A549 (cell line): ENCODE data around the gene BCAT1. TPM values are rescaled to one million over a fixed set of nuclear protein-coding genes. Genes with fewer than 3 reads are reported as not detected.

ENCODE experiments used
- ATAC-seq, 2 experiments: fragments of 200-7000 bp in 1 of 2; fragments of >200 bp in 1 of 2; cut with Nextera tagmentation in 1 of 2; cut with Tn5 transposase in 1 of 2; 3 replicates each; pipeline versions ENCODE4 v1.8.0 to v1.9.1; 2018 to 2020; ENCODE audit warnings: mild to moderate bottlenecking in 1 of 2, moderate library complexity in 1 of 2
- CTCF ChIA-PET: fragments of 300-600 bp; sonication (Branson Sonifier 250); formaldehyde crosslinking; extraction: SDS; loops from one replicate; lab custom pipeline; 2021; ENCODE audit warnings: antibody characterized with exemption, inconsistent platforms; lab: Yijun Ruan, JAX
- POLR2A ChIA-PET: fragments of 350-600 bp; formaldehyde crosslinking; extraction: SDS; loops from one replicate; lab custom pipeline; 2021; ENCODE audit warnings: antibody characterized with exemption, inconsistent platforms; lab: Yijun Ruan, JAX
- DNase-seq, 2 experiments: peaks; one replicate each; pipeline versions ENCODE4 v3.0.0 to v3.0.0-alpha.2; 2011 to 2016; ENCODE audit warnings: low read depth in 1 of 2, low spot score in 1 of 2
- FAIRE-seq: peaks from 2 replicates; lab custom pipeline; 2011; peaks lifted over from hg19 to GRCh38; lab: Jason Lieb, UNC
- H3K27ac ChIP-seq, 2 experiments: fragments of >200 bp; sonication (Bioruptor Twin); formaldehyde crosslinking; 3 replicates each; pipeline ENCODE4 v1.5.1; 2016 to 2017
- H3K4me1 ChIP-seq: fragments of >200 bp; sonication (Bioruptor Twin); formaldehyde crosslinking; 3 replicates; pipeline ENCODE4 v1.6.1; 2016
- H3K4me2 ChIP-seq: fragments of >200 bp; sonication (Bioruptor Twin); formaldehyde crosslinking; 3 replicates; pipeline ENCODE4 v1.6.1; 2016
- H3K4me3 ChIP-seq: fragments of >200 bp; sonication (Bioruptor Twin); formaldehyde crosslinking; 3 replicates; pipeline ENCODE4 v1.5.1; 2016
- H3K9me3 ChIP-seq: fragments of >200 bp; sonication (Bioruptor Twin); formaldehyde crosslinking; 3 replicates; pipeline ENCODE4 v1.6.1; 2016
- CBX8 ChIP-seq: fragments of 200-600 bp; sonication (generic); IDR thresholded peaks from 2 replicates; pipeline ENCODE4 v1.6.1; 2016
- CHD2 ChIP-seq: fragments of 150-350 bp; IDR thresholded peaks from 2 replicates; pipeline ENCODE4 v1.6.1; 2014; ENCODE audit warnings: low read length; ENCODE audit not compliant: partially characterized antibody
- CHD4 ChIP-seq: fragments of 200-600 bp; sonication (generic); IDR thresholded peaks from 2 replicates; pipeline ENCODE4 v1.6.1; 2016; ENCODE audit warnings: antibody characterized with exemption, mild to moderate bottlenecking, borderline replicate concordance
- EHF ChIP-seq: fragments of 250-450 bp; sonication (Bioruptor Pico); IDR thresholded peaks from 2 replicates; pipeline ENCODE4 v1.5.0; 2020; ENCODE audit warnings: mild to moderate bottlenecking
- GATA3 ChIP-seq: IDR thresholded peaks from 2 replicates; pipeline ENCODE4 v1.6.1; 2012; ENCODE audit warnings: borderline replicate concordance
- HOXB13 ChIP-seq: fragments of 250-450 bp; sonication (Bioruptor Pico); IDR thresholded peaks from 2 replicates; pipeline ENCODE4 v1.5.0; 2020; ENCODE audit warnings: low read depth, mild to moderate bottlenecking, moderate library complexity
- JUN ChIP-seq, 2 experiments: fragments of >200 bp; sonication (Bioruptor Twin); formaldehyde crosslinking; IDR thresholded peaks; 2 replicates in 1 of 2; 3 replicates in 1 of 2; pipeline ENCODE4 v1.6.1; 2016 to 2017
- JUNB ChIP-seq: fragments of >200 bp; sonication (Bioruptor Twin); formaldehyde crosslinking; IDR thresholded peaks from 2 replicates; pipeline ENCODE4 v1.6.1; 2016
- KDM1A ChIP-seq: fragments of 200-600 bp; sonication (generic); IDR thresholded peaks from 2 replicates; pipeline ENCODE4 v1.6.1; 2016; ENCODE audit warnings: low read depth, mild to moderate bottlenecking
- KDM5A ChIP-seq: fragments of 200-600 bp; sonication (generic); IDR thresholded peaks from 2 replicates; pipeline ENCODE4 v1.6.1; 2016; ENCODE audit warnings: antibody characterized with exemption, mild to moderate bottlenecking
- MAZ ChIP-seq: fragments of 150-350 bp; IDR thresholded peaks from 2 replicates; pipeline ENCODE4 v1.6.1; 2014; ENCODE audit warnings: antibody characterized with exemption, low read depth, low read length, borderline replicate concordance
- MYC ChIP-seq: IDR thresholded peaks from 2 replicates; pipeline ENCODE4 v1.6.1; 2012; ENCODE audit warnings: mild to moderate bottlenecking, inconsistent platforms, low read length, improper control_type of control experiment, borderline replicate concordance
- NFE2L2 ChIP-seq: fragments of 150-350 bp; conservative IDR thresholded peaks from 2 replicates; pipeline ENCODE4 v1.6.1; 2014; ENCODE audit warnings: low read length
- NPAS2 ChIP-seq: fragments of 250-450 bp; sonication (Bioruptor Pico); IDR thresholded peaks from 2 replicates; pipeline ENCODE4 v1.8.0; 2022; ENCODE audit warnings: mild to moderate bottlenecking, moderate library complexity, borderline replicate concordance
- NR3C1 ChIP-seq: fragments of >200 bp; sonication (Bioruptor Twin); formaldehyde crosslinking; IDR thresholded peaks from 3 replicates; pipeline ENCODE4 v1.6.1; 2017
- PHF8 ChIP-seq: fragments of 200-600 bp; sonication (generic); IDR thresholded peaks from 2 replicates; pipeline ENCODE4 v1.6.1; 2016; ENCODE audit warnings: low read depth, mild to moderate bottlenecking, antibody characterized with exemption, moderate library complexity, borderline replicate concordance
- POLR2A ChIP-seq: IDR thresholded peaks from 2 replicates; pipeline ENCODE4 v1.6.1; 2012; ENCODE audit warnings: mild to moderate bottlenecking, low read length
- RARB ChIP-seq: fragments of 250-450 bp; sonication (Bioruptor Pico); IDR thresholded peaks from 2 replicates; pipeline ENCODE4 v1.8.0; 2021; ENCODE audit warnings: mild to moderate bottlenecking, moderate library complexity
- RCOR1 ChIP-seq: fragments of 150-350 bp; IDR thresholded peaks from 2 replicates; pipeline ENCODE4 v1.6.1; 2014; ENCODE audit warnings: antibody characterized with exemption, low read length, low read depth
- RFX5 ChIP-seq: fragments of 450-650 bp; IDR thresholded peaks from 2 replicates; pipeline ENCODE4 v1.7.1; 2014; ENCODE audit warnings: antibody characterized with exemption, mild to moderate bottlenecking, moderate library complexity
- SMC3 ChIP-seq: fragments of >200 bp; sonication (Bioruptor Twin); formaldehyde crosslinking; IDR thresholded peaks from 3 replicates; pipeline ENCODE4 v1.6.1; 2018; ENCODE audit warnings: inconsistent platforms
- SREBF2 ChIP-seq: fragments of 450-650 bp; IDR thresholded peaks from 2 replicates; pipeline ENCODE4 v1.6.1; 2014; ENCODE audit warnings: mild to moderate bottlenecking, moderate library complexity
- TP53 ChIP-seq: fragments of 250-450 bp; sonication (Bioruptor Pico); IDR thresholded peaks from 2 replicates; pipeline ENCODE4 v1.5.0; 2021; ENCODE audit warnings: mild to moderate bottlenecking, moderate library complexity
- WGBS: methylation state at CpG from one replicate; pipeline ENCODE4 v1.1.6; 2017; ENCODE audit errors: missing lambda C conversion rate; 5-methylcytosine and 5-hydroxymethylcytosine counted together
- polyA plus RNA-seq, 4 experiments: library from polyadenylated mRNA; depleted of rRNA in 3 of 4; stranded (reverse); fragments of >200 nt; fragmentation: RNase III in 1 of 4; extraction: RNeasy Plus Mini Kit Qiagen cat#74134 plus additional on column Dnase treatment in 1 of 4; gene quantifications; 2 replicates in 3 of 4; 3 replicates in 1 of 4; pipeline ENCODE4 v1.2.3, GENCODE V29; 2011 to 2017
- TF ChIP-seq, protein P1 (sequence below): fragments of 150-350 bp; IDR thresholded peaks from 2 replicates; pipeline ENCODE4 v1.6.1; 2014; ENCODE audit warnings: low read depth, mild to moderate bottlenecking, low read length
- TF ChIP-seq, protein P2 (sequence below): fragments of 200-600 bp; sonication (generic); IDR thresholded peaks from 2 replicates; pipeline ENCODE4 v1.6.1; 2016; ENCODE audit warnings: antibody characterized with exemption, mild to moderate bottlenecking, moderate library complexity
- TF ChIP-seq, protein P3 (sequence below): IDR thresholded peaks from 2 replicates; pipeline ENCODE4 v1.6.1; 2012; ENCODE audit warnings: low read depth, borderline replicate concordance

Gene BCAT1
- polyA plus RNA-seq, 2 of the 4 experiments (the other 2 are of a cell fraction), result 10.5 to 14.6 TPM

DNA sequence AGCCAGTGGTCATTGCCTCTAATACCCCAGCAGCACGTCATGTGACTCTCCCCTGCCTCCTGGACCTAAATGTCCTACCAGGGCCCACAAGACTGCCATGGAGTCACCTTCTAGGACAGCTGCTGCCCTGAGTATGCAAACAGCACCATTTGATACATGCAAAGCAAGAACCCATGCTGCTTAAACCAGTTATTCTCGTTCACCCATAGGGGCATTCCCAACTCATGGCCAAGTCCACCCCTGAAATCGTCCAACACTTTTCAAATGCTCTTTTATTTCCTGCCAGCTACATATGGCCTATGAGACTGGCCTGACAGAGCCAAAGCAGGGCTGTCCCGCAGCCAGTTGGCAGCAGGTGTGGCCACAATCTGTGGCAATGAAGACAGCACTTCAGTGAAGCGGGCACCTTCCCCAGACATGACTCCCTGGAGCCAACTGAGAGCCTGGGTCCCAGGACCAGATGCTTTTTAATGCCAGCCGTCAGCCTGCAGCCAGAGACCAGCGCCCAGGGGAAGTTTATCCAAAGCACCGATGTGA, 99.9 kb downstream of the BCAT1 start:
- H3K4me3 ChIP-seq, result no peak overlapping the region
- ATAC-seq, result no peak
- ChIA-PET POLR2A (no interaction called here), CTCF (no interaction called here)
- H3K27ac ChIP-seq, result no peak overlapping the region
- TF ChIP-seq RCOR1 (no peak), KDM1A (no peak), CHD4 (no peak), HOXB13 (no peak), RFX5 (no peak), MYC (no peak), RARB (no peak), GATA3 (no peak), CHD2 (no peak)
- TF ChIP-seq, protein P1, sequence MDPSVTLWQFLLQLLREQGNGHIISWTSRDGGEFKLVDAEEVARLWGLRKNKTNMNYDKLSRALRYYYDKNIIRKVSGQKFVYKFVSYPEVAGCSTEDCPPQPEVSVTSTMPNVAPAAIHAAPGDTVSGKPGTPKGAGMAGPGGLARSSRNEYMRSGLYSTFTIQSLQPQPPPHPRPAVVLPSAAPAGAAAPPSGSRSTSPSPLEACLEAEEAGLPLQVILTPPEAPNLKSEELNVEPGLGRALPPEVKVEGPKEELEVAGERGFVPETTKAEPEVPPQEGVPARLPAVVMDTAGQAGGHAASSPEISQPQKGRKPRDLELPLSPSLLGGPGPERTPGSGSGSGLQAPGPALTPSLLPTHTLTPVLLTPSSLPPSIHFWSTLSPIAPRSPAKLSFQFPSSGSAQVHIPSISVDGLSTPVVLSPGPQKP, result no peak
- TF ChIP-seq, protein P2, sequence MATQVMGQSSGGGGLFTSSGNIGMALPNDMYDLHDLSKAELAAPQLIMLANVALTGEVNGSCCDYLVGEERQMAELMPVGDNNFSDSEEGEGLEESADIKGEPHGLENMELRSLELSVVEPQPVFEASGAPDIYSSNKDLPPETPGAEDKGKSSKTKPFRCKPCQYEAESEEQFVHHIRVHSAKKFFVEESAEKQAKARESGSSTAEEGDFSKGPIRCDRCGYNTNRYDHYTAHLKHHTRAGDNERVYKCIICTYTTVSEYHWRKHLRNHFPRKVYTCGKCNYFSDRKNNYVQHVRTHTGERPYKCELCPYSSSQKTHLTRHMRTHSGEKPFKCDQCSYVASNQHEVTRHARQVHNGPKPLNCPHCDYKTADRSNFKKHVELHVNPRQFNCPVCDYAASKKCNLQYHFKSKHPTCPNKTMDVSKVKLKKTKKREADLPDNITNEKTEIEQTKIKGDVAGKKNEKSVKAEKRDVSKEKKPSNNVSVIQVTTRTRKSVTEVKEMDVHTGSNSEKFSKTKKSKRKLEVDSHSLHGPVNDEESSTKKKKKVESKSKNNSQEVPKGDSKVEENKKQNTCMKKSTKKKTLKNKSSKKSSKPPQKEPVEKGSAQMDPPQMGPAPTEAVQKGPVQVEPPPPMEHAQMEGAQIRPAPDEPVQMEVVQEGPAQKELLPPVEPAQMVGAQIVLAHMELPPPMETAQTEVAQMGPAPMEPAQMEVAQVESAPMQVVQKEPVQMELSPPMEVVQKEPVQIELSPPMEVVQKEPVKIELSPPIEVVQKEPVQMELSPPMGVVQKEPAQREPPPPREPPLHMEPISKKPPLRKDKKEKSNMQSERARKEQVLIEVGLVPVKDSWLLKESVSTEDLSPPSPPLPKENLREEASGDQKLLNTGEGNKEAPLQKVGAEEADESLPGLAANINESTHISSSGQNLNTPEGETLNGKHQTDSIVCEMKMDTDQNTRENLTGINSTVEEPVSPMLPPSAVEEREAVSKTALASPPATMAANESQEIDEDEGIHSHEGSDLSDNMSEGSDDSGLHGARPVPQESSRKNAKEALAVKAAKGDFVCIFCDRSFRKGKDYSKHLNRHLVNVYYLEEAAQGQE, result no peak
- peaks cover 4% of the 10 kb centered on the region; the same call in 1 of the 3 replicates for H3K4me1 ChIP-seq
- no peak for FAIRE-seq
- no peak overlapping the region for H3K4me2 ChIP-seq
- H3K9me3 ChIP-seq, result no peaks in the 10 kb centered on the region
- no peak for DNase-seq
- 70% methylated on average over 8 of the region's 8 CpGs for WGBS

DNA sequence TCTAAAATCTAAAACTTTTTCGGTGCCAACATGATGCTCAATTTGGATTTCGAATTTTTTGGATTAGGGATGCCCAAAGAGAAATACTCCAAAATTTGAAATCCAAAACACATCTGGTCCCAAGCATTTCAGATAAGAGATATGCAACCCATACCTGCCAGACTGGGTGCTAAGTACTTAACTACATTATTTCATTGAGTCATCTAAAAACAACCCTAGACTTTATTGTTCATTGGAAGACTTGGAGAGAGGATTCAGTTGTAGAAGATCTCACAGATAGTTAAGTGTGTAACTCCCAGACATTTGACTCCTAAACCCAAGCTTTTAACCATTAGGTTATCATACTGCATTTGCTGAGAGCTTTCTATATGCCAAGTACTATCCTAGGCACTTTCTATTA, 102.2 kb downstream of the BCAT1 start:
- DNase-seq (no peak), ATAC-seq (no peak), FAIRE-seq (no peak)
- no peaks in the 10 kb centered on the region for H3K9me3 ChIP-seq
- H3K4me3 ChIP-seq, result no peak overlapping the region
- ChIA-PET POLR2A (no interaction called here), CTCF (no interaction called here)
- no peak overlapping the region for H3K27ac ChIP-seq
- no peak overlapping the region for H3K4me2 ChIP-seq
- TF ChIP-seq NR3C1 (no peak), CBX8 (no peak), RCOR1 (no peak)
- WGBS, result 31% methylated on average over 2 of the region's 2 CpGs
- no peaks in the 10 kb centered on the region for H3K4me1 ChIP-seq

DNA sequence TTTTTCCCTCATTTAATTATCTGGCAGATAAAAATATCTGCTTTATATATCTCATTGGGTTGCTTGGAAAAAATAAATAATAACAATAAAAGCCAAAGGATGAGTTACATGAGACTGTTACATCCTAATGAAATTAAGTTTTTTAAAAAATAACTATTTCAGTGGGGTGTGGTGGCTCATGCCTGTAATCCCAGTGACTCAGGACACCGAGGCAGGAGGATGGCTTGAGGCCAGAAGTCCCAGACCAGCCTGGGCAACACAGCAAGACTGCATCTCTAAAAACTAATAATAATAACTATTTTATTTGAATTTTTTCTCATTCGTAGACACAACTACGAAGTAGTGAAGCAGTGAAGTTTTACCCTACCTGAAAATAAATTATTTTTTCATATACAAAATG, 103.3 kb downstream of the BCAT1 start:
- Histone ChIP-seq H3K4me1 (no peaks in the 10 kb centered on the region), H3K4me3 (no peak overlapping the region), H3K9me3 (no peaks in the 10 kb centered on the region), H3K4me2 (no peak overlapping the region), H3K27ac (no peak overlapping the region)
- no peak for FAIRE-seq
- 65% methylated on average over 3 of the region's 3 CpGs for WGBS
- ChIA-PET POLR2A (no interaction called here), CTCF (no interaction called here)
- no peak for DNase-seq
- no peak for ATAC-seq
- TF ChIP-seq RFX5 (no peak), NPAS2 (CRISPR knock-in tag) (no peak), KDM5A (no peak), GATA3 (no peak), JUN (IDR thresholded peaks at IDR 0.05) (no peak), JUNB (no peak), NR3C1 (no peak), NFE2L2 (no peak), MAZ (no peak), EHF (CRISPR knock-in tag) (no peak), PHF8 (no peak), SREBF2 (no peak), TP53 (CRISPR knock-in tag) (no peak), SMC3 (no peak), MYC (no peak), POLR2A (no peak)
- TF ChIP-seq, protein P3, sequence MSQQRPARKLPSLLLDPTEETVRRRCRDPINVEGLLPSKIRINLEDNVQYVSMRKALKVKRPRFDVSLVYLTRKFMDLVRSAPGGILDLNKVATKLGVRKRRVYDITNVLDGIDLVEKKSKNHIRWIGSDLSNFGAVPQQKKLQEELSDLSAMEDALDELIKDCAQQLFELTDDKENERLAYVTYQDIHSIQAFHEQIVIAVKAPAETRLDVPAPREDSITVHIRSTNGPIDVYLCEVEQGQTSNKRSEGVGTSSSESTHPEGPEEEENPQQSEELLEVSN, result no peak
- TF ChIP-seq, all 56 proteins: peak for 0
